Skin epidermis (tissue), 12 donors: ENCODE data around the gene MYO3B.
"Not testable (repeated sequence)": the region's sequence is repeated elsewhere in the genome, so short reads cannot be mapped to it uniquely, and the experiment has no call there.

Experiments
- H3K27ac ChIP-seq, 21 experiments: fragments of 200-600 bp; sonication (generic) in 11 of 21; one replicate each; pipeline ENCODE4 v1.5.0; 2020; ENCODE audit warnings: mild to moderate bottlenecking in 3 of 21, inconsistent platforms in 2 of 21, moderate library complexity in 2 of 21
- H3K4me3 ChIP-seq, 7 experiments: fragments of 200-600 bp; sonication (generic) in 2 of 7; one replicate each; pipeline ENCODE4 v1.5.0; 2020; ENCODE audit warnings: inconsistent platforms in 2 of 7, mild to moderate bottlenecking in 2 of 7, moderate library complexity in 1 of 7

Gene MYO3B

DNA sequence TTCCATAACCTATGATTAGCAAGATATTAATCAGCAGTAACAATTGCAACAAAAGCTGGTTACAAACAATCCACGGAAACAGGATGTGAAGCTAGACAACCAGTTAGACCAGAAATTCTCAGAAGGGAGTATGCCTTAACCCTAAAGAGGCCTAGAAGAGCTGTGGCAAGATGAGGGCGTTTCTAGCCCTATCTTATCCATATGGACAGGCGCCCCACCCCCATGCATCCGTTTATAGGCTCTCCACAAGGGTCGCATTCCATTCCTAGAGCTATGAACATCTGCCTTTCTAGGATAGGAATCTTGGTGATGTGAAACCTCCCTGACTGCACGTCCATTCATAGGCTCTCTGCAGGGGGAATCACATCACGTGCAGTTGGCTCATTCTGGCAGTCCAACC, 441.0 kb downstream of the MYO3B start:
- not testable (repeated sequence) for H3K4me3 ChIP-seq, H3K27ac ChIP-seq

DNA sequence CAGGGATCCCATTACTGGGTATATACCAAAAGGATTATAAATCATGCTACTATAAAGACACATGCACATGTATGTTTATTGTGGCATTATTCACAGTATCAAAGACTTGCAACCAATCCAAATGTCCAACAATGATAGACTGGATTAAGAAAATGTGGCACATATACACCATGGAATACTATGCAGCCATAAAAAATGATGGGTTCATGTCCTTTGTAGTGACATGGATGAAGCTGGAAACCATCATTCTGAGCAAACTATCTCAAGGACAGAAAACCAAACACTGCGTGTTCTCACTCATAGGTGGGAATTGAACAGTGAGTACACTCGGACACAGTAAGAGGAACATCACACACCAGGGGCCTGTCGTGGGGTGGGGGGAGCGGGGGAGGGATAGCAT, 457.1 kb downstream of the MYO3B start:
- H3K27ac ChIP-seq, H3K4me3 ChIP-seq: not testable (repeated sequence)

DNA sequence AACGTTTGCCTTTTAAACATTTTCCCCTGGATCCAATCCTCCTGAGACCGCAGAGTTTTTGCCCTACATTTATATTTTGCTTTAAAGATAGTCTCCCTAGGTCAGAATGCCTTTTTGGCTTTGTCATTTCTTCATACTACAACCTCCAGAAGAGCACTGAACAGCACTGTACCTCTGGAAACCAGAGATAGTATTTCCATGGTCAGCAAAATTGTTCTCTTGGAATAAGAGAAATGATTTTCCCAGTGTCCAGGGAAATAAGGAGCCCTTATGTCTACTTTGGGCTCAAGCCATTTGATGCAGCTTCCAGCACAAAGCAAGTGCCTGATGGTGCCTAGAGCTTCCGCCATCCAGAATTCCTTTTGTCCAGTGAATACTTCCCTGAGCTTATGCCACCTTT, 461.7 kb downstream of the MYO3B start:
- Histone ChIP-seq H3K4me3 (no peak overlapping the region), H3K27ac (no peak overlapping the region)

DNA sequence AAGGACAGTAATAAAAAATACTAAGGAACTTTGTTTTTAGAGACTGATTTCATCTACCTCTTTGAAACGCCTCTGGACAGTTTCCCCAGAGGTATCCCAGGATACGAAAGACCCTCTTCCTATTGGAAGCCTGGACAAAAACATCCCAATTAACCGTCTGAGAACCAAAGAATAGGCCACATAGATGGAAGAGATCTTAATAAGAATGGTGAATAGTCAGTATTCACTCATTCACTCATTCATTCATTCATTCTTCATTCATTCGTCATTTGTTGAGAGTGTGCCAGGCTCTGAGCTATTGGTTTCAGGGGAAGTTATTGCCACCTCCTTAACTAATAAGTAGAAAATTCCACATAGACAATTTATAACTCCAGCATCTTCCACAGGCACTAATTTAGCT, 464.0 kb downstream of the MYO3B start:
- H3K4me3 ChIP-seq = no peak overlapping the region

DNA sequence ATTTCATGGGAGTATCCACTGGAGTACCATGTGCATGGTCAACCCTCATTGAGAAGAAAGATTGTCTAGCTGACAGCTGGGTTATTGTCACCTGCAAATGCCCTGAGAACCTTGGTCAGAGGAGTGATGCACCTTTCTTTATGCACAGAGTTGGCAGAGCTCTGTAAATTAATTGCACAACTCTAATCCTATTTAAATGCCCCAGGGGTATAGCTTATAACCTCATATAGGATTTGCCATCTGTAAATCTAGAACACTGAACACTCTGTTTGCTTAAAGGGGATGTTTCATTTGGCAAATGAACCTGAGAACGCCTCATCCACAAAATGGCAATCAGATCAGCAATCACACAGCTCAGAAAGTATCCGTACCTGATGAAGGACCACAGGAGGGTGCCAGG, 465.4 kb downstream of the MYO3B start:
- H3K27ac ChIP-seq = no peak overlapping the region
- no peak overlapping the region for H3K4me3 ChIP-seq

More for the DNA sequence above, 464.0 kb downstream of the MYO3B start:
- no peak overlapping the region for H3K27ac ChIP-seq

DNA sequence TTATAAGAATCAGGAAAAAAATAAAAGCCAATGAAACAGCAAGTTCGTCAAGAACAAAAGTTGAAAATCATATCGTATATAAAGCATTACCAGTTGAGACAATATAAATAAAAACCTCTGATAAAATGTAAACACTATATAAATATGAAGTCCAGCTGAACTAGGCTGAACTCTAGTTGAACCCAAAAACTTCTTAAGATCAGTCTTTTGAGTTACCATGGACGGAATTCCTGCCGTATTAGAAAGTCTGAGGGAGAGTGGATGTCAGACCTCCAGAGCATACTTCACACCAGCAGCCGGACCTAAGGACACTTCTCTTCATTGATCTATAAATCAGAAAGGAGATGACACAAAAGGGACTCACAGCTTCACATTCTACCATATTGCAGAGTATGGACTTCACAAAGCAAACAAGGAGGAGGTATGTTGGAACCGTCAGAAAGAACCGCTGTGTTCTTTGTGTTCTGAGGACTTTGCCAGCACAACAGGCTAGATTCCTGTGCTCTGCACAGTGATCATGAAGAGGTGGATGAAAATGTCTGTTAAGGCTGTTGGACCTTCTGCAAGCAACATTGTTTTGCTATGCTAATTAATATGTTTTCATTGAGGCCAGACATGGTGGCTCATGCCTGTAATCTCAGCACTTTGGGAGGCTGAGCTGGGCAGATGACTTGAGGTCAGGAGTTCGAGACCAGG, 469.9 kb downstream of the MYO3B start:
- H3K27ac ChIP-seq = no peak overlapping the region
- no peak overlapping the region for H3K4me3 ChIP-seq

DNA sequence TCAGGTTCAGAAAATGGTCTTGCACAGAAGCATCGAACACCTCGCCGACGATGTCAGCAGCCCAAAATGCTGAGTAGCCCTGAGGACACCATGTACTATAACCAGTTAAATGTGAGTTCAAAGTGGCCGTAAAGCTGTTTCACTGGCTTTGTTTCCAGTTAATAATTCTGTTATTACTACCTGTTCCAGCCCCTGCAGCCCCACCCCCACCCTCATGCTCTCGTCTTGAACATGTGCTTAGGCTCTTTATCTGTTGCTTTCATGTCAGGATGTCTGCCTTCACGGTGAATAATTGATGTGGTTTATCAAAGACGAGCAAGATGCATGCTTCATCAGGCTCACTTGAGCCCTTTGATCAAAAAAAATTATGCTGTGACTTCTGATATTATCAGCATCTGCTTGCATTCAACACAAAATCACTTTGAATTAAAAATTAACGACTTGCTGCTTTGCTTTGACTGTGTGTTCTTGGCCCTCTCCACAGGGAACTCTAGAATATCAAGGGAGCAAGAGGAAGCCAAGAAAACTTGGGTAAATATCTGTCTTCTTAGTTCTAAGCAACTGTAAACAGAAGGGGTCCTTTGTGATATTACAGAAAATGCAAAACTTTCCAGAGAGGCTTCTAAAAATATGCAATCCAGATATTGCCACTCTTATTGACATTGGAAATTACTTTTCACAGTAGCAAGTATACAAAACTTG, 473.8 kb downstream of the MYO3B start:
- H3K27ac ChIP-seq = no peak overlapping the region
- no peak overlapping the region for H3K4me3 ChIP-seq

DNA sequence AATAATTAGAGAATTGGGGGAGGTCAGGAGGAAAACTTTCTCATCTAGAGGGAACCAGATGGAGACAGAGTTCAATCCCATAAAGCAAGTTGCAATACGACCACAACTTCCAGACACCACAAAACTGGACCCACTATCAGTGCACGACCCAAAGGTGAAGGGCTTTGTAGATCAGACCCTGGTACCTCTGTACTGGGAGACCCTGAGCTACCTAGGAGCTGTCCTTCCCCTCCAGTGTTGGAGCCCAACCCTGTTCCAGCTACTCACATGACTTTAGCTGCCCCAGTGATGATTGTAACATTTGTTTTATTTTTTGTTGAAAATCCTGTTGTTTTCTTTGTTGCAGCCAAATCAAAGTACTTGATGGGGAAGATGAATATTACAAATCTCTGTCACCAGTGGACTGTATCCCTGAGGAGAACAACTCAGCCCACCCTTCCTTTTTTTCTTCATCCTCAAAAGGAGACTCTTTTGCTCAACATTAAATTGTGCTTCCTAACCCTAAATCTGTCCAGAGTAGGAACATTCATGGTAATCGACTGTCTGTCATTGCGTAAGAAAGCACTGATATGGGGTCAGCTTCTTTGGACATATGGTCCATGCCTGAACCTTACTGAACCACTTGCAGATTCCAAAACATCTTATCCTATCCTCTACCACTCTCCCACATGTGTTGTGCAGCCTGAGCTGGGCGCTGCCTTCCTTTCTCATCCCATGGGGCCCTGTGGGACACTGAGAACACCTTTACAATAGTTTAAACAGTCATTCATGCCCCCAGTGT, 474.9 kb downstream of the MYO3B start:
- H3K4me3 ChIP-seq = no peak overlapping the region
- no peak overlapping the region for H3K27ac ChIP-seq

DNA sequence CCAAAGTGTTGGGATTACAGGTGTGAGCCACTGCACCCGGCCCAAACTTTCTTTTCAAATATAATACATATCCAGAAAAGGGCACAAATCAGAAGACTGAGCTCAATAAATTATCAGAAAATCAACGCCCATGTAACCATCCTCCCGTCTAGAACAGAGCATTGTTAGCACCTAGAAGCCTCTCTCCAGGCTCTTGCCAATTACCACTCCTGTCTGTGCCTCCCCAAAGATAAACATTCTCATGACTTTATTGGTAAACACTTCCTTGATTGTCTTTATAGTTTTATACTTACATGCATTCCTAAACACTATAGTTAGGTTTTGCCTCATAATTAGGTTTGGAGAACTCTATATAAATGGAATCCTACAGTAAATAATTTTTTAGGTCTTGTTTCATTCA, 478.7 kb downstream of the MYO3B start:
- Histone ChIP-seq H3K27ac (no peak overlapping the region), H3K4me3 (no peak overlapping the region)

DNA sequence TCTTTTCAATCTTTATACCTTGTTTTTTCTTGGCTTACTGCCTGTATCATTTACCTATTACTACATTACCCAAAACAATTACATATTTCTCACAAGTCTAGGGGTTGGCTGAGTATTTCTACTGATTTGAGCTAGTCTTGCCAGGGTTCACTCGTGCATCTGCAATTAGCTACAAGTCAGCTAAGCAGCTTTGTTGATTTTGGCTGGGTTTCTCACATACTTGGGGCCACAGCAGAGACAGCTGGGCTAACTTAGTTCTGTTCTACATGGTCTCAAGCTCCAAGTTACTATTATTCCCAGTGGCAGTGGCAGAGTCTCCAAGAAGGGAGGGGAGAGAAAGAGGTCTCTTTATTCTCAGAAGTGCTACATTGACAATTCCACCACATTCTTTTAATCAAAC, 482.5 kb downstream of the MYO3B start:
- H3K4me3 ChIP-seq = no peak overlapping the region
- no peak overlapping the region for H3K27ac ChIP-seq

DNA sequence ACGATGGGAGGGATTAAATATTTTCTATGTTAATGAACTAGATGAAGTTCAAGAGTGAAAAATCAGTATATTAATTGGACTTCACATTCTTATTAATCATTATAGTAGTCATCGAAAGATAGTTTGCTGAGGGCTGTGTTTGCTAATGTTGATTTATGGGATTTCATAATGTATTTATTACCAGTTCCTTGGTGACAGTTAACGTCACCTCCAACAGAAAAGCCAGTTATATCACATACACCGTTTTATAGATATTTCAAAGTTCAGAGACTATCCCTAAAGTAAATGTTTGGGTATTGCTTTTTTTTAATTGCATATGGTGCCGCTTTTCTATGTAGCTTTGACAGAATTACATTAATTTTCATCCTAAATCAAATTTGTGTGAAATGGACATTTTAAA, 487.8 kb downstream of the MYO3B start:
- no peak overlapping the region for H3K4me3 ChIP-seq

DNA sequence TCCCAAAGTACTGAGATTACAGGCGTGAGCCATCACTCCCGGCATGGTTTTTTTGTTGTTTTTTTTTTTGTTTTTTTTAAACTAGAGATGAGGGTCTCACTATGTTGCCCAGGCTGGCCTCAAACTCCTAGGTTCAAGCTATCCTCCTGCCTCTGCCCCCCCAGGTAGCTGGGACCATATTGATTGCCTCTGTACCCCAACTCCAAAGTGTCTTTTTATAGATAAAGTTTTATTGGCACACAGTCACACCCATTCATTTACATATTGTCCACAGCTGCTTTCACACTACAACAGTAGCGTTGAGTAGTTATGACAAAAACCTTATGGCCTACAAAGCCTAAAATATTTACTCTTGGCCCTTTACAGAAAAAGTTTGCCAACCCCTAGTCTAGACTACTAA, 492.0 kb downstream of the MYO3B start:
- H3K4me3 ChIP-seq = no peak overlapping the region
- no peak overlapping the region for H3K27ac ChIP-seq

More for the DNA sequence above, 487.8 kb downstream of the MYO3B start:
- H3K27ac ChIP-seq = no peak overlapping the region

DNA sequence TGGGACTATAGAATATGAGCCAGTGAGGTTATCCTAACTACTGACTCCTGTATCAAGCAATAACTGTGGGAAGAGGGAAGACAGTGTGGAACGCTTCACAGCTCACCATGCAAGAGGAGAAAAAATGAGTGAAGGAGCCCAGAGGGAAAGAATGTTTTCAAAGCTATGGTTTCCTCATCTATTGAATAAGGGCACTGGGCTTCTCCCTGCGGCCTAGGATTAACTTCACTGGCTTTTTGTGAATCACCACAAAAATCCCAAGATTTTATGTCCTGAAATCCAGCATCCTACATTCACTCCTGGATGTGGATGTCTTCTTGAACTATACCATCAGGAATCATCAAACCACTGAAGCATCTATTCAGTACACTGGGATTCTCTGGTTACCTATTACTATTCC, 492.7 kb downstream of the MYO3B start:
- Histone ChIP-seq H3K4me3 (no peak overlapping the region), H3K27ac (no peak overlapping the region)

DNA sequence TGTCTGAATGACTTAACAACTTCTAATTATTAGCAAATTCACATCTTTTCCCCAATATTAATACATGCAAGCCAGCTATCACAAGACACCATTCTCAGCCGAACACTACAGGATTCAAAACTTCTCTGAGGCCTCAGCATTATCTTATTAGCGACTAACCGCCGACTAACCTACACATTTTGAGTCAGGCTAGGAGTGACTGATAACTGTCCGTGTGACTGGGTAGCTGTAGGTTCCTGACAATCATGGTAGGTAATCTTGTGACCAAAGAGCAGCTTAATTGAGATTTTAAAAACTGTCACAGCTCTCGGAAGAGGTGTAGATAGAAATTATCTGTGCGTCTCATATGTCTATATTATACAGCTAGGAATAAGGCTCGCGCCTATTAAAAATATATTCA, 493.1 kb downstream of the MYO3B start:
- Histone ChIP-seq H3K27ac (no peak overlapping the region), H3K4me3 (no peak overlapping the region)

DNA sequence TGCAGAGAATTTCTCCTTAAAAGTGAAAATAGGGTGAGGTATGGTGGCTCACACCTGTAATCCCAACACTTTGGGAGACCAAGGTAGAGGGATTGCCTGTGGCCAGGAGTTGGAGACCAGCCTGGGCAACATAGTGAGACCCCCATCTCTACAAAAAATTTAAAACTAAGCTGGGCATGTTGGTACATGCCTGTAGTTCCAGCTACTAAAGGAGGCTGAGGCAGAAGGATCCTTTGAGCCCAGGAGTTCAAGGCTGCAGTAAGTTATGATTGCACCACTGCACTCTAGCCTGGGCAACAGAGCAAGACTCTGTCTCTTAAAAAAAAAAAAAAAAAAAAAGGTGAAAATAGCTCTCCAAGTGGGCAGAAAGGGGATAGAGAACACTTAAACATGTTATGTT, 496.3 kb downstream of the MYO3B start:
- not testable (repeated sequence) for H3K27ac ChIP-seq, H3K4me3 ChIP-seq

DNA sequence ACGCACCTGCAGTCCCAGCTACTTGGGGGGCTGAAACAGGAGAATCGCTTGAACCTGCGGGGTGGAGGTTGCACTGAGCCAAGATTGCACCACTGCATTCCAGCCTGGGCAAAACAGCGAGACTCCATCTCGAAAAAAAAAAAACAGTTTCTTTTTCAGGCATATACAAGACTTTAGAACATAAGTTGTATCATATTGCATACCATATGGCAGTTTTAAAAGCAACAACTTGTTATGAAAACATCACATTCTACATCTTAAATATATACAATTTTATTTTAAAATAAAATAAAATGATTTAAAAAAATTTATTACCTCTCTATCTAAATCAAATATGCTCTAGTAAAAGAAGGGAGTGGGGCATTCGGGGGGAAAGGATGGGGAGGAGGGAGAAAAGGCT, 497.8 kb downstream of the MYO3B start:
- H3K4me3 ChIP-seq = no peak overlapping the region
- H3K27ac ChIP-seq = no peak overlapping the region

DNA sequence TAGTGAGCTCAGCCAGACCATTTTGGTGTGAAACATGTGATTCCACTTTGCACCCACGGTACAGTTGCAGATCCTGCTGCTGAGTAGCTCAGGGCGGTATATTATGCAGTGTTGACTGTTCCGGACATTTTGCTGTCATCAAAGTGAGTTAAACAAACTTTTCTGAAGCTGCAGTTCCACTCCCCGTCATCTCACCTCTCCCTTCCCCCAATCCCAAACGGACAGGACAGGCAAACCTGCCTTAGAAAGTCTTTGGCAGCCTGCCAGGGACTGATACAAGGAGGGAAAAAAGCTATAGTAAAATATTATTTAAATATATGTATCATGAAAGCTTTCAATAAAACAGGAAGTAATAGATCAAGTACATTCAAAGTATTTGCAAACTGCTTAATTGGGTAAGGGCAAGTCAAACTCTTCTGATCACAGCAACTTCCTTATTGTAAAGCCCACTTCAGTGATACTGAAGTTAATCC, 501.7 kb downstream of the MYO3B start:
- Histone ChIP-seq H3K27ac (no peak overlapping the region), H3K4me3 (no peak overlapping the region)

DNA sequence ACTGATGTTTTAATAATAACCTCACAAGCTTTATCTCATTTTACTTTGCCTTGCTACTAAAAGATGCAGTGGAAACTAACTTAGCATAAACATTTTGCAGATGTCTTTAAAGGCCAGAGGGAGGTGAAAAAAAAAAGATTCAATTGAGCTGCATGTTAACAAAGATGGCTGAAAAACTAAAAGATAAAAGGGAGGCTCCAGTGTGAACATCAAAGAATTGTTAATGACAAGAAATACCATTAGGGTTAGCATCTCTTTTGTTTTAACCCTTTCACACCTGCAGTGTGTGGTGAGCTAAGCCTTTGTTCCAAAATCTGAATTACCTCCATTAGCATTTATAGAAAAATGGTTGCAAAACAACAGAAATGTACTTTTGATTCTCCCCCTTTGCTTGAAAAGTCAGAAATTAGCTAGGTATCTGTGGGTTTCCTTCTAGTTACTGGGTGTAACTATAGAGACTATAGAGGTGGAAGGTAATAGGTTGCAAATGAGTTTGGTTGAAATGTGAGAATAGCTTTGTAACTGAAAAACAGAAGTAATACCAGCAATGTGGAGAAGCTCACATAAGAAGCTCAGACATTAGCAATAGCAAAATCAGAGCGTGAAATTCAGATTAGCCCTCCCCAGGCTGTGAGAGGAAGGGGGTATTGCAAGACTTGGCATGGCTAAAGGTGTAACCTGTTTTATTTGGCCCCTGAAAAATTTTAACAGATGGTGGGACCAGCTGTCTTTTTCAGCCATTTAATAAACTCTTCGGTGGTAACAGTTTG, 502.4 kb downstream of the MYO3B start:
- no peak overlapping the region for H3K27ac ChIP-seq
- H3K4me3 ChIP-seq = no peak overlapping the region

DNA sequence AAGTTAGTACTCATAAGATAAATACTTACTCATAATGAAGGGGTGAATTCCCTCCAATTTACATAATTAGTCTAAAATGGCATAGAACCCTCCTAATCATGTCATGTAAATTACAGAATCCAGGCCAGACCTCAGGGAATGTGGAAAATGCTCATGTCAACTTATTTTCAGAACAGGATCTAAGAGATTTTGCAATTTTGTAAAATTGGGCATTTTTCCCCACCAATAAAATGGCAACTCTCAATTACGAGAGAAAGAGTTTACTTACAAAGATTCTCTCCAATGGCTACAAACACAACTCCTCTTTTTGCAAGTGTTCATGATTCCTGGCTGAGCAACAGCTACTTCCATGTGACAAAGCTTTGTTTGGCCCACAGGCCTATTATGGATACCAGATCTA, 503.4 kb downstream of the MYO3B start:
- no peak overlapping the region for H3K27ac ChIP-seq
- H3K4me3 ChIP-seq = no peak overlapping the region

DNA sequence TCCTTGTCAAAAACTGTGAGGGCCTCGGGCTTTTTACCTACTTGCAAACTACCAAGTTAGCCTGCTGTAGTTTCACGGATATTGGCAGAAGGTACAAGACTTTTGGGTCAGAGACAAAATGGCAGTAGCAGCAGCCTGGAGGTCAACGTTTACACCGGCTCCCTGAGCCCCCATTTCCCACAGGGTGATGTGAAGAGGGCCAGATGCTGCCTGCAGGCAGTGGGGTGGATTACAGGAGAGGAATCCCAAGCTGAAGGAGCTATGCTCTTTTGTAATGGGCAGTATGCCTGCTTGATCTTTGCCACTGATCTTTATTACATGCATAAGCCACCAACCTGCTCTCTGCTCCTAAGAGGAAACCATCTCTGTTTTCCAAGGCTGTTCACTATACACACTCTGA, 507.6 kb downstream of the MYO3B start:
- H3K27ac ChIP-seq = no peak overlapping the region

More for the DNA sequence above, 507.6 kb downstream of the MYO3B start:
- H3K4me3 ChIP-seq = no peak overlapping the region
